Endothelial cell of umbilical vein (primary cell): Measurements from ENCODE around the gene FYB1. TPM values are rescaled to one million over a fixed set of nuclear protein-coding genes. Genes with fewer than 3 reads are reported as not detected.

ENCODE experiments used
- BruUV-seq: library from RNA; stranded (reverse); fragments of 400-500 nt; replicated peaks from 2 replicates; lab custom pipeline; 2021; lab: Mats Ljungman, UMichigan
- CTCF ChIA-PET: fragments of 300-600, 350-600 bp; sonication (Branson Sonifier 250); formaldehyde crosslinking; loops from one replicate; lab custom pipeline; 2021; ENCODE audit warnings: antibody characterized with exemption, inconsistent platforms; lab: Charles Lee
- POLR2A ChIA-PET: fragments of 300-600, 350-600 bp; sonication (Branson Sonifier 250); formaldehyde crosslinking; loops from one replicate; lab custom pipeline; 2021; ENCODE audit warnings: antibody characterized with exemption, inconsistent platforms; lab: Charles Lee
- DNase-seq: peaks from one replicate; pipeline ENCODE4 v3.0.0-alpha.2; 2011; ENCODE audit warnings: low read depth, low spot score
- FAIRE-seq: peaks from 2 replicates; lab custom pipeline; 2011; peaks lifted over from hg19 to GRCh38; lab: Jason Lieb, UNC
- H2AFZ ChIP-seq: 2 replicates; pipeline ENCODE4 v1.6.0; 2012; ENCODE audit warnings: low read depth, low read length, control low read depth, inconsistent platforms
- H3K27ac ChIP-seq: 2 replicates; pipeline ENCODE4 v1.5.1; 2011; ENCODE audit warnings: low read depth, mild to moderate bottlenecking, control low read depth, low read length, moderate library complexity; ENCODE audit not compliant: insufficient read depth
- H3K27me3 ChIP-seq, 2 experiments: 2 replicates each; pipeline versions ENCODE4 v1.6.0 to v1.6.1; 2011; ENCODE audit warnings: low read length in 2 of 2, mixed read lengths in 1 of 2; ENCODE audit not compliant: control insufficient read depth in 2 of 2, insufficient read depth in 2 of 2
- H3K36me3 ChIP-seq, 2 experiments: 2 replicates in 1 of 2; 3 replicates in 1 of 2; pipeline ENCODE4 v1.5.1; 2011; ENCODE audit warnings: low read length in 2 of 2, mild to moderate bottlenecking in 1 of 2, moderate library complexity in 1 of 2; ENCODE audit not compliant: control insufficient read depth in 2 of 2, insufficient read depth in 2 of 2; ENCODE audit errors: extremely low read depth in 1 of 2
- H3K4me1 ChIP-seq: 3 replicates; pipeline ENCODE4 v1.5.1; 2011; ENCODE audit warnings: mild to moderate bottlenecking, low read length; ENCODE audit not compliant: control insufficient read depth, insufficient read depth; ENCODE audit errors: extremely low read depth
- H3K4me2 ChIP-seq: 2 replicates; pipeline ENCODE4 v1.6.1; 2011; ENCODE audit warnings: low read length, control low read depth, mixed read lengths; ENCODE audit not compliant: insufficient read depth
- H3K4me3 ChIP-seq, 3 experiments: fragments of 200-600 bp in 1 of 3; sonication (generic), shearing (Covaris generic) in 1 of 3; replicated peaks in 1 of 3; 2 replicates each; pipeline ENCODE4 v1.5.1; 2011 to 2016; ENCODE audit warnings: control low read depth in 3 of 3, low read length in 3 of 3, mild to moderate bottlenecking in 2 of 3, inconsistent platforms in 1 of 3, low read depth in 1 of 3, moderate library complexity in 1 of 3; ENCODE audit not compliant: insufficient read depth in 1 of 3
- H3K79me2 ChIP-seq: 2 replicates; pipeline ENCODE4 v1.6.0; 2012; ENCODE audit warnings: low read length, inconsistent platforms; ENCODE audit not compliant: control insufficient read depth, insufficient read depth
- H3K9ac ChIP-seq: replicated peaks from 2 replicates; pipeline ENCODE3; 2011; ENCODE audit warnings: low read length, control low read depth; ENCODE audit not compliant: insufficient read depth; ENCODE audit errors: extremely low read depth
- H3K9me1 ChIP-seq: replicated peaks from 3 replicates; pipeline ENCODE4 v1.6.0; 2011; ENCODE audit warnings: mild to moderate bottlenecking, low read length; ENCODE audit not compliant: control insufficient read depth, insufficient read depth; ENCODE audit errors: extremely low read depth
- H3K9me3 ChIP-seq: replicated peaks from 2 replicates; pipeline ENCODE4 v1.5.1; 2012; ENCODE audit warnings: low read length, inconsistent platforms; ENCODE audit not compliant: control insufficient read depth, insufficient read depth
- H4K20me1 ChIP-seq: replicated peaks from 2 replicates; pipeline ENCODE3; 2011; ENCODE audit warnings: mild to moderate bottlenecking, low read length; ENCODE audit not compliant: control insufficient read depth, insufficient read depth; ENCODE audit errors: extremely low read depth
- EZH2 ChIP-seq: IDR thresholded peaks from 2 replicates; pipeline ENCODE4 v1.6.1; 2012; ENCODE audit warnings: borderline replicate concordance, low read depth, mild to moderate bottlenecking, moderate library complexity, low read length, inconsistent platforms; ENCODE audit not compliant: severe bottlenecking
- FOS ChIP-seq: IDR thresholded peaks from 2 replicates; pipeline ENCODE4 v1.6.1; 2011; ENCODE audit warnings: mild to moderate bottlenecking, low read length, moderate library complexity, borderline replicate concordance; ENCODE audit not compliant: insufficient read depth
- GATA2 ChIP-seq: IDR thresholded peaks from 2 replicates; pipeline ENCODE4 v1.7.0; 2011; ENCODE audit warnings: low read depth, mild to moderate bottlenecking, moderate library complexity, mixed read lengths, low read length; ENCODE audit not compliant: insufficient read length, insufficient read depth
- JUN ChIP-seq: IDR thresholded peaks from 2 replicates; pipeline ENCODE4 v1.6.1; 2011; ENCODE audit warnings: borderline replicate concordance, low read depth; ENCODE audit not compliant: insufficient read length, insufficient read depth
- MAX ChIP-seq: IDR thresholded peaks from 2 replicates; pipeline ENCODE4 v1.6.1; 2011; ENCODE audit not compliant: insufficient read depth, insufficient read length
- MYC ChIP-seq: IDR thresholded peaks from one replicate; pipeline ENCODE4 v1.6.1; 2011; ENCODE audit warnings: mild to moderate bottlenecking, low read depth, low read length
- POLR2A ChIP-seq: IDR thresholded peaks from 2 replicates; pipeline ENCODE4 v1.6.1; 2012; ENCODE audit warnings: low read depth, mild to moderate bottlenecking, control low read depth, low read length
- POLR2AphosphoS5 ChIP-seq: IDR thresholded peaks from 2 replicates; pipeline ENCODE4 v1.6.1; 2012; ENCODE audit warnings: low read depth, mild to moderate bottlenecking, control low read depth, low read length, moderate library complexity; ENCODE audit not compliant: insufficient read depth
- dilution Hi-C: fragments of 300-500 bp; cut with MboI; formaldehyde crosslinking; loops from one replicate; pipeline ENCODE4 v1.15.0; 2019; ENCODE audit warnings: low sequenced_read_pairs; ENCODE audit not compliant: extremely low pct_ligation_motif_present
- intact Hi-C: fragments of 100-400 bp; cut with micrococcal nuclease; formaldehyde crosslinking; loops from one replicate; pipeline ENCODE4 v1.10.0; 2022
- polyA plus RNA-seq, 4 experiments: library from polyadenylated mRNA; depleted of rRNA in 3 of 4; stranded (reverse) in 3 of 4; unstranded in 1 of 4; fragments of >200 nt; gene quantifications; 2 replicates each; pipeline versions ENCODE4 v1.2.1 to v1.2.3, GENCODE V29; 2011 to 2012; ENCODE audit warnings: missing spikeins in 1 of 4
- total RNA-seq: library from RNA; stranded (reverse); gene quantifications from 2 replicates; pipeline ENCODE4 v1.2.3, GENCODE V29; 2021
- TF ChIP-seq, protein P1 (sequence below), 2 donors: IDR thresholded peaks; 1 replicate in 1 of 2; 2 replicates in 1 of 2; pipeline ENCODE4 v1.5.1; 2011; ENCODE audit warnings: low read length in 2 of 2, mild to moderate bottlenecking in 2 of 2, moderate library complexity in 2 of 2, control low read depth in 1 of 2, inconsistent platforms in 1 of 2, low read depth in 1 of 2; ENCODE audit not compliant: insufficient read depth in 1 of 2; ENCODE audit errors: extremely low read depth in 1 of 2

FYB1 gene
- total and polyA plus RNA-seq, 2 donors (not counting 3 experiments of a cell fraction or from before 2014, with no cell fraction given): 0.44 TPM; not detected in 1

- H3K4me3 ChIP-seq: no peak overlapping the region
- no peak overlapping the region for H2AFZ ChIP-seq
- TF ChIP-seq GATA2: no peak
- no peak for TF ChIP-seq MYC
- TF ChIP-seq JUN: no peak
- TF ChIP-seq FOS: no peak
- TF ChIP-seq EZH2: no peak
- TF ChIP-seq MAX: no peak
- no peak for TF ChIP-seq POLR2A
- no peak for TF ChIP-seq POLR2AphosphoS5
- TF ChIP-seq, protein P1, sequence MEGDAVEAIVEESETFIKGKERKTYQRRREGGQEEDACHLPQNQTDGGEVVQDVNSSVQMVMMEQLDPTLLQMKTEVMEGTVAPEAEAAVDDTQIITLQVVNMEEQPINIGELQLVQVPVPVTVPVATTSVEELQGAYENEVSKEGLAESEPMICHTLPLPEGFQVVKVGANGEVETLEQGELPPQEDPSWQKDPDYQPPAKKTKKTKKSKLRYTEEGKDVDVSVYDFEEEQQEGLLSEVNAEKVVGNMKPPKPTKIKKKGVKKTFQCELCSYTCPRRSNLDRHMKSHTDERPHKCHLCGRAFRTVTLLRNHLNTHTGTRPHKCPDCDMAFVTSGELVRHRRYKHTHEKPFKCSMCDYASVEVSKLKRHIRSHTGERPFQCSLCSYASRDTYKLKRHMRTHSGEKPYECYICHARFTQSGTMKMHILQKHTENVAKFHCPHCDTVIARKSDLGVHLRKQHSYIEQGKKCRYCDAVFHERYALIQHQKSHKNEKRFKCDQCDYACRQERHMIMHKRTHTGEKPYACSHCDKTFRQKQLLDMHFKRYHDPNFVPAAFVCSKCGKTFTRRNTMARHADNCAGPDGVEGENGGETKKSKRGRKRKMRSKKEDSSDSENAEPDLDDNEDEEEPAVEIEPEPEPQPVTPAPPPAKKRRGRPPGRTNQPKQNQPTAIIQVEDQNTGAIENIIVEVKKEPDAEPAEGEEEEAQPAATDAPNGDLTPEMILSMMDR (IDR thresholded peaks at IDR 0.05; ENCODE audit: extremely low read depth in 1 of 2, insufficient read depth in 1 of 2, low read depth in 1 of 2, low read length in 2 of 2): no peak
- H3K36me3 ChIP-seq: no peaks in the 10 kb centered on the region
- BruUV-seq: no TSS peak
- H3K27ac ChIP-seq: no peak overlapping the region
- H3K4me2 ChIP-seq: no peak overlapping the region
- intact Hi-C loops (no loop called here), dilution Hi-C loops (no loop called here)
- DNase-seq: no peak
- H3K27me3 ChIP-seq: no peaks in the 10 kb centered on the region
- H3K79me2 ChIP-seq: no peaks in the 10 kb centered on the region
- no peaks in the 10 kb centered on the region for H3K9me1 ChIP-seq
- H3K9me3 ChIP-seq: no peaks in the 10 kb centered on the region
- ChIA-PET CTCF (no interaction called here), POLR2A (no interaction called here)
- FAIRE-seq: no peak
- peaks cover 9% of the 10 kb centered on the region for H3K4me1 ChIP-seq
- no peak overlapping the region for H3K9ac ChIP-seq
- H4K20me1 ChIP-seq: no peaks in the 10 kb centered on the region
Measured at GRCh38 chr5:39158786-39159185, 60.6 kb downstream of the FYB1 start.
